ENCODE data around the gene FCHO2. TPM values are rescaled to one million over a fixed set of nuclear protein-coding genes. Genes with fewer than 3 reads are reported as not detected.

FCHO2 gene
- total and polyA plus RNA-seq, 2 of the 8 experiments (the other 6 are each of a cell fraction or from before 2014, with no cell fraction given): 4.3 to 15.7 TPM

- TF ChIP-seq RNF2 (IDR thresholded peaks at IDR 0.05; ENCODE audit: borderline replicate concordance, low read depth, low read length, missing control alignments, poor library complexity, severe bottlenecking) (no peak), KDM5A (IDR thresholded peaks at IDR 0.05; ENCODE audit: low read length) (no peak)
Observed at GRCh38 chr5:73115399-73116051, 159.7 kb downstream of the FCHO2 start (continued).
